Measurements from ENCODE around the gene DCTN4.
"Not testable (repeated sequence)": the region's sequence is repeated elsewhere in the genome, so short reads cannot be mapped to it uniquely, and the experiment has no call there.

The DCTN4 gene

GRCh38 chr5:150778088-150778516, 19.3 kb upstream of the DCTN4 start:
- DNase-seq = no peak

DNA sequence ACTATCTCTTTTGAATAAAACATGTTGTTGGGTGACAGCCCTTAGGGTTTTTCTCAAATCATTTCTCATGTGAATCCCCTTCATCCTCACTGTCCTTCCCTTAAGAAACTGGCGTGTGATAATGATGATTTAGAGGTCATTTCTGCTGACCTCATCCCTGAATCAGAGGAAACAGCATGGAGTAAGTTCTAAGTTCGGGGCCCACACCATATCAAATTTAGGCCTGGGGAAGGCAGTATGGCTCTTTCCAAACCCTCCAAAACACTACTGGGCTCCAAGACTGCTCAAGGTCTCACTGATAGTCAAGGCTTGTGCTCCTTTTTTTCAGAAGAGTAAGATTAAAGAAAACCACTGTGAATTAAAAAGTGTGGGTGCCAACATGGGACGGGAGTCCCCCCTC, 18.9 kb upstream of the DCTN4 start:
- no peak for DNase-seq

GRCh38 chr5:150774145-150774544, 15.3 kb upstream of the DCTN4 start:
- DNase-seq = no peak

DNA sequence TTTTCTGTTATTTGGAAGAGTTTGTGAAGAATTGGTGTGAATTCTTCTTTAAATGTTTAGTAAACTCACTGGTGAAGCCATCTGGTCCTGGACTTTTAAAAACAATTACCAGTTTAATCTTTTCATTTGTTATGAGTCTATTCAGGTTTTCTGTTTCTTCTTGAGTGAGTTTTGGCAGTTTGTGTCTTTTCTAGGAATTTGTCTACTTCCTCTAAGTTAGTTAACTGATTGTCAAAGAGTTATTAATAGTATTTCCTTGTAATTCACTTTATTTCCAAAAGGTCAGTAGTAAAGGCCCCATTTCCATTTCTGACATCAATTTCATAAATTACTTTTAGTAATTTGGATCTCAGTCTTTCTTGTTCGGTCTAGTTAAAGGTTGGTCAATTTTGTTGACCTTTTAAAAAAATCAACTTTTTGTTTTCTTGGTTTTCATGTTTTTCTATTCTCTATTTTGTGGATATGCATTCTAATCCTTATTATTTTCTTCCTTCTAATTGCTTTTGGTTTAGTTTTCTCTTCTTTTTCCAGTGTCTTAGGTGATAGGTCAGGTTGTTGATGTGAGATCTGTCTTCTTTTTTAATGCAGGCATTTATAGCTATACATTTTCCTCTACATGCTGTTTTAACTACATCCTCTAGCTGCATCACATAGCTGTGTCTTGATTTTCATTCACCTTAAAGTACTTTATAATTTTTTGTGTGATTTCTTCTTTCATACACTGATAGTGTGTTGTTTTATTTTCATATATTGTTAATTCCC, 12.4 kb upstream of the DCTN4 start:
- no peak for DNase-seq

DNA sequence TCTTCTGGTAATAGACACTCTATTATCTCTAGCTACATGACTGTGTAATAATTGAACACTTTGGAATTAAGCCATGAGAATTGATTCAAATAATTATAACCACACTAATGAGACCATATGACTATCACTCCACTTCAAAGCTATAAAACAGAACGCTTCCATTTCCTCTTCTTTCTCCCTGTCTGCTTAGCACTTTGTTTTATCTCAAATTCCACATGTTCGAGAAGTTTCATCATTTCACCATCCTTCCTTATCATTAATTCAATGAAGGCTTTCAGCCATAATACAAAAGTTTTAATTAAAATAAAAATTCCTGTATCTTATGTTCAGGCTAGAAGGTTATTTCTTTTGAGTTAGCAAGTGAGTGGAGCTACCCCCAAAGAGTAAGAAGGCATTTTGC, 7.4 kb upstream of the DCTN4 start:
- DNase-seq = no peak

GRCh38 chr5:150765799-150766169, 7.0 kb upstream of the DCTN4 start:
- no peak for DNase-seq

DNA sequence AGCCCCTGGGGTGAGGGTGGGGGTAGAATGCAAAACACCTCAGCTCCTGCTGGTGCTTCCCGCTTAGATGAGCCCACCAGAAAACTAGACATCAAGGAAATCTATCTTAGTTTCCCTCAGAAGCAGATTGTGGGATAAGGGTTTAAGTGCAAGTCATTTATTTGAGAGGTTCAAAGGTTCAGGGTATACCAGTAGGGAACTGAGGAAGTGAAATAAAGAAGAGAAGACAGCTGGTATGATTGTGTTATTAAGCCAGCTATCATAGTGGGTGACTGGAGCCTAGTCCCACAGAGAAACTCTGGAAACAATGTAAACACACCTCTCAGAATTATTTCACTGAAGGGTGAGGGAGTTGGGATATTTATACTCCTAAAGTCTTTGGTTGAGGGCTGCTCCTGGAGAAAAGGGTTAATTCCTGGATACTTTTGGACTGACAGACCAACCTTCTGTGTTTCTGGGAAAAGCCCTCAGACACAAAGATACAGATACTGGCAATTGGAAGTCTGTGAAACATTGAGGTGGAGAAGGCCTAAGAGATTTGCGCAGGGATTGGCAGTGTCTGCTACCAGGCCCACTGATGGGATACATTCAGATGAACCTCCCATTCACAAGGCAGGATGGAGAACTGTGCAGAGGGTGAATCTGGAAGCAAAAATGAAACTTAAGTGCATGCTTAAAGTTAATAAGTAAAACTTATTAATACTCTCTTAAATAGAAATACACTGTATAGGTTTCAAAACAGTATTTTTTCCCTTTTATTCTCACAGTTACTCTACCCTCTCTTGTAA, 6.4 kb upstream of the DCTN4 start:
- no peak for DNase-seq

- DNase-seq = no peak
Measured at GRCh38 chr5:150764530-150764929, 5.7 kb upstream of the DCTN4 start.

- DNase-seq = no peak
Measured at GRCh38 chr5:150763023-150763769, 4.4 kb upstream of the DCTN4 start.

DNA sequence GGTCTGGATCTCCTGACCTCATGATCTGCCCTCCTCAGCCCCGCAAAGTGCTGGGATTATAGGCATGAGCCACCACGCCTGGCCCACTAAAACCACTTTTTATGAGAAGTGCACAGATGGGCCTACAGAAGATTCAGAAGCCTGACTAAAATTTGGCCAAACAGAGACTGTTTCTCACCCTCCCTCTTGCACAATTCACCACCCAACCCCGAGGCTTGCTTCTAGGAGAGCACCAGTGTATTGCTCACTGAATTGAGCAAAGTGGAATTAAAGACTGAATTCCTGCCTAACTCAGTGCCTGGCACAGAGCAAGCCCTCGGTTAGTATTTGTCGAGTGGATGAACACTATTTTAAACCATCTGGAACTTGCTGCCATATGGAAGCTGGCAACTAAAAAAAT, 3.4 kb upstream of the DCTN4 start:
- DNase-seq = no peak

GRCh38 chr5:150759334-150759583, 442 bp upstream of the DCTN4 start:
- DNase-seq = no peak

GRCh38 chr5:150758203-150758530, 650 bp downstream of the DCTN4 start:
- DNase-seq = no peak

DNA sequence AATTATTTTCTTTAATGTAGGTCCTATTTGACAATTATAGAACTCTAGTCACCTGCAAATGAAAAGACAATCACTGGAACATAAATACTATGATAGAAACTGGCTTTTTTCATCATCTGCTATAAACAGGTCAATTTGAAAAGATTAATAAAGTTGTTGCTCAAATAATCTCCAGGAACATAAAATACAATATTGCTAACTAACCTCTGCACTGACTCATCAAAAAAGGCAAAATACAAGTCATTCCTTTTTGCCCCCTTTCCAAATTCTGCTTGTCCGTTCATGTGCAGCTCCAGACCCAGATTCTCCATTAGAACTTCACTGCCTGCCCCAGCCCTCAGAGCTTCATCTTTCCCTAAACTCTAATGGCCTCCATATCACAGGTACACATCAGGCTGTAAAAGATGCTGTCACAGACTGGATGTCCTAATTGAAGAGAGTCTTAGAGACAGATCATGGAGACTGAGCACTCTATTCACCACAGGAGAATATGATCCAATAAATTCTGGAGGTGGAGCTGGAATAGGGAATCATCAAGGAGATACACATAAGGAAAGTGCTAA, 1.6 kb downstream of the DCTN4 start:
- no peak for DNase-seq

DNA sequence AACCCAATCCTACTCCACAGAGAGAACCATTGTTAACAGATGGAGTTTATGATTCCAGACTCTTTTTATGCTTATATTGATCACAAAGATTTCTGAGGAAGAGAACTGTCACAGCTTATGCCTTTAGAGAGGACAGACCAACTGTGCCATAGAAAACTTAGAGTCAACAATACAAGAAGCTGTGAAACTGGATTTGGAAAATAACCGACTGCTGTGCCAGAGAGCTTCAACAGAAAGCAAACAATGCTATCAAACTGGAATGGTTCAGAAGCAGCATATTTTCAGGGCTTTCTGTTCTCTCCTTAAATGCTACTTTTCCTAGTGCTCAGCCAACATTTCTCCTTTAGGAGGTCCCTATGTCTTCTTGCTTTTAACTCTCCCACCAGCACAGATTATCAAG, 5.0 kb downstream of the DCTN4 start:
- DNase-seq = no peak

DNA sequence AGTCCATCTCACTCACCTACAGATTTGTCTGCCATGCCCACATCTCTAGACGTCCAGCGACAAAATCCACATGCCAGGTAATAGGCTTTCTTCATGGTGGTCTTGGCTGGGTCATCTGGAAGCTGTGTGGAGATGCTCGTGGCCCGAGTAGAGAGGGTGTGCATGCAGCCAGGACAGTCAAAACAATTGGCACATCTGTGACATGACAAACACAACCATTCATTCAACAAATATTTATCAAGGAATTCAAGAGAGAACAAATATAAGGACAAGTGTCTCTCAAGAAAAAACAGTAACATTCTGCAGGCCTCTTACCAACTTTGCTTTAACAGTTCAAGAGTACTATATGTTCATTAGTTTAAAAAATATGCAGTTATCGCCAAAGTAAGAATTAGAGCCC, 5.4 kb downstream of the DCTN4 start:
- no peak for DNase-seq

DNA sequence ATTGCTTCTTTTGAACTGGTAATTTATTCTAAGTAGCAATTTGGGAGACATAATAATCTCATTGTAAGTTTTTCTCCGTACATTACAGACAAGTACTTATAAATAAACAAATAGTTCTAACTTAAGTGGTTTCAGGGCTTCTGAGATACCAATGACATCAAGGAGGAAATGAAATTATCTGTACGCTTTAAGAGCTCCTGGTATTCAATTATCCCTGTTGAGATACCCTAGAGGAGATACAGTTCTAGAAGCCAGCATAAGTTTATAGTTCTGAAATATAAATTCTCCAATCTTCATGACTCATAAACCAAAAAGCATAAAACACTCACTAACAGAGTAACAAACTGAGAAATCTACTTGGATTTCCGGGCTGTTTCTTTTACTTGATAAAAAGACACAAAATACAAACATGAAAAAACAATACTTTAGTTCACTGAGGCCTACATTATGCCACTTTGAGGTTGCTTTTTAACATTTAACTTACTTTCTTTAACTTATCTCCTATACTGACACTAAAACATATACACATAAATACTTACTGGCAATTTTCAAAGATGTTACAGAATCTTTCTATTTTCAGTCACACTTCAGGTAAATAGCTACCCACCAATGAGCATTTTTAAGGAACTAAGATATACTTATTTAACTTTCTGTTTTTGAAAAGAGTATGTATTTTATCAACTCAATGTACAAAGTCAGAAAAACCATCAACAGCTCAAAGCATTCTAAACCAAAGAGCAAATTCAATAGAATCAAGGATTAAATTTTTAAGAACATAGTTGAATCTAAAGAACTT, 7.5 kb downstream of the DCTN4 start:
- no peak for DNase-seq

GRCh38 chr5:150750469-150750868, 8.3 kb downstream of the DCTN4 start:
- no peak for DNase-seq

GRCh38 chr5:150743142-150743488, 15.7 kb downstream of the DCTN4 start:
- not testable (repeated sequence) for DNase-seq

- not testable (repeated sequence) for DNase-seq
Measured at GRCh38 chr5:150742455-150743141, 16.2 kb downstream of the DCTN4 start.

DNA sequence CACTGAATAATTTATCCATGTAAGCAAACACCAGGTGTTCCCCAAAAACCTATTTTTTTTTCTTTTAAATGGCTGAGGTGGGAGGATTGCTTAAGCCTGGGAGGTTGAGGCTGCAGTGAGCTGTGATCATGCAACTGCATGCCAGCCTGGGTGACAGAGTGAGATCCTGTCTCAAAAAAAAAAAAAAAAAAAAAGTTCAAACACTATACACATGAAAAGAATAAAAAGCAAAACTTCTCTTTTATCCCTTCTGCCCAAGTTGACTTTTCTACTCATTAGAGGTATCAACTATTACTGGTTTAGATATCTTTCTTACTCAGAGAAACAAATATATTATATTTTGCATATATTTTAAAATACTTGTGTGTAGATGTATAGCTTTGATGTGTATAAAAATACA, 17.8 kb downstream of the DCTN4 start:
- no peak for DNase-seq

- no peak for DNase-seq
Measured at GRCh38 chr5:150738862-150739261, 20.0 kb downstream of the DCTN4 start.

DNA sequence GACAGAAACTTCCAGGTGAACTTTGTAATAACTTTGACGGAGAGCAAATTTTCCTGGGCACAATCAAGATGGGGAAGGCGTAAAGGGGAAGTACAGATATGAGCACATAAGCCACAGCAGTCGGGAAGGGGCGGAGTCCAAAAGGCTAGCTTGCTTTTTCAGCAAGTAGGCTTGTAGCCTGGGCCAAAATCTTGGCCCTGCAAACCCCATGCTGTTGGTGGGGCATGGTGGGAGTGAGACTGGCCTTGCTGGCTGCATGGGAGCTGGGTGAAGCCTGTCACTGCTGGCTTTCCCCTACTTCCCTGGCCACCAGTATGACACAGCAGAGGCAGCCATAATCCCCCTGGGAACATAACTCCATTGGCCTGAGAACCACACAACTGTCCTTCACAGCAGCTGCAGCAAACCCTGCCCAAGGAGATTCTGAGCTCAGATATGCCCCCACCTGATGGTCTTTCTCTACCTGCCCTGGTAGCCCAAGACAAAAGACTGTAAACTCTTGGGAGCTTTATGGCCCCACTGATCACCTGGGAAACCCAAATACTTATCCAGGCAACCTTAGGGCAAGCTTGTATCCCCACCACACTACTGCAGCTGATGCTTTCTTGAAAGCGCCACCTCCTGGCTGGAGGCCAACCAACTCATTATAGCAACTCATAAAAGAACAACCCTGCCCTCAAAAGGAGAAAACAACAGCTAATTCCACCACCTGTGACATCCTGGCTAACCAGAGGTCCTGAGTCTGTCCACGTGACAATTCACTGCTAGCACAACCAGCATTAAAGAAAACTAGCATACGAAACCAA, 24.0 kb downstream of the DCTN4 start:
- DNase-seq = no peak
